Lower lobe of right lung (tissue), 2 donors: ENCODE results near the gene ITGA2. TPM values are rescaled to one million over a fixed set of nuclear protein-coding genes. Genes with fewer than 3 reads are reported as not detected.

Source experiments
- ATAC-seq, 2 donors: fragments of 200-7000 bp; cut with Tn5 transposase; one replicate each; pipeline ENCODE4 v1.9.1; 2020 to 2022; ENCODE audit warnings: mild to moderate bottlenecking in 2 of 2, moderate library complexity in 2 of 2
- DNase-seq: peaks from one replicate; pipeline ENCODE4 v3.0.0-alpha.2; 2020
- H3K27ac ChIP-seq: fragments of 200-600 bp; one replicate; pipeline ENCODE4 v1.8.0; 2022
- H3K27me3 ChIP-seq: fragments of 200-600 bp; one replicate; pipeline ENCODE4 v1.8.0; 2022; ENCODE audit warnings: low read depth
- H3K36me3 ChIP-seq: fragments of 200-600 bp; one replicate; pipeline ENCODE4 v1.8.0; 2022; ENCODE audit warnings: mild to moderate bottlenecking
- H3K4me1 ChIP-seq: fragments of 200-600 bp; one replicate; pipeline ENCODE4 v1.8.0; 2022
- H3K4me3 ChIP-seq: fragments of 200-600 bp; one replicate; pipeline ENCODE4 v1.8.0; 2022; ENCODE audit warnings: mild to moderate bottlenecking
- H3K9me3 ChIP-seq: fragments of 200-600 bp; one replicate; pipeline ENCODE4 v1.8.0; 2022
- intact Hi-C: fragments of 100-400 bp; cut with DNase I; formaldehyde crosslinking; loops from one replicate; pipeline ENCODE4 v1.11.0; 2022
- total RNA-seq: library from RNA; stranded (reverse); fragmentation: NEBNext Ultra II Directional; extraction: Animal tissue kit (Norgen Biotek cat#: 25700); gene quantifications from one replicate; pipeline ENCODE4 v1.2.1, GENCODE V29; 2021
- TF ChIP-seq, protein P1 (sequence below): fragments of 200-600 bp; IDR thresholded peaks from one replicate; pipeline ENCODE4 v1.8.0; 2022; ENCODE audit warnings: antibody characterized with exemption, mild to moderate bottlenecking
- donor health status: DM: no; HTN: yes; CAD: no; lungs with severe emphysema.

ITGA2 gene
- total RNA-seq, 1 donor from 2014 or later = 7.4 TPM

DNA sequence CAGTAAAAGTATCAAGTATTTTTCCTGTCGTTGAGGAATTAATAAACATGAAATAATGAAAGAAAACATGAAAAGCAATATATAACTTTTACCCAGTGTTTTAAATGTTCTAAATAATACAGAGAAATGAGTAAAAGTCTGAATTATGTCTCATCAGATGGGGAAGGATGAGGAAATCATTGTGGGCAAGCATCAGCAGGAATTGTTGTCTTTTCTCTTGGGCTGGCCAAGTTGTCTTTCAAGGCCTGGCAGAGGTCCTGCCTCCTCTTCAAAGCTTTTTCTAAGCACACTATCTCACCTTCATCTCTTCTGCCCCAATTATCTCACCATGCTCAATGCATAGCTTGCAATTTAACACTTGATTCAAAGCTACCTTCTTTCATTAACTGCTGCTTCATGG, 78.5 kb downstream of the ITGA2 start:
- Histone ChIP-seq H3K4me3 (no peak overlapping the region), H3K9me3 (no peaks in the 10 kb centered on the region), H3K27me3 (no peaks in the 10 kb centered on the region), H3K36me3 (peaks cover 4% of the 10 kb centered on the region), H3K4me1 (no peaks in the 10 kb centered on the region), H3K27ac (no peak overlapping the region)
- no peak for DNase-seq
- intact Hi-C loops = no loop called here
- TF ChIP-seq, protein P1, sequence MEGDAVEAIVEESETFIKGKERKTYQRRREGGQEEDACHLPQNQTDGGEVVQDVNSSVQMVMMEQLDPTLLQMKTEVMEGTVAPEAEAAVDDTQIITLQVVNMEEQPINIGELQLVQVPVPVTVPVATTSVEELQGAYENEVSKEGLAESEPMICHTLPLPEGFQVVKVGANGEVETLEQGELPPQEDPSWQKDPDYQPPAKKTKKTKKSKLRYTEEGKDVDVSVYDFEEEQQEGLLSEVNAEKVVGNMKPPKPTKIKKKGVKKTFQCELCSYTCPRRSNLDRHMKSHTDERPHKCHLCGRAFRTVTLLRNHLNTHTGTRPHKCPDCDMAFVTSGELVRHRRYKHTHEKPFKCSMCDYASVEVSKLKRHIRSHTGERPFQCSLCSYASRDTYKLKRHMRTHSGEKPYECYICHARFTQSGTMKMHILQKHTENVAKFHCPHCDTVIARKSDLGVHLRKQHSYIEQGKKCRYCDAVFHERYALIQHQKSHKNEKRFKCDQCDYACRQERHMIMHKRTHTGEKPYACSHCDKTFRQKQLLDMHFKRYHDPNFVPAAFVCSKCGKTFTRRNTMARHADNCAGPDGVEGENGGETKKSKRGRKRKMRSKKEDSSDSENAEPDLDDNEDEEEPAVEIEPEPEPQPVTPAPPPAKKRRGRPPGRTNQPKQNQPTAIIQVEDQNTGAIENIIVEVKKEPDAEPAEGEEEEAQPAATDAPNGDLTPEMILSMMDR = no peak
- no peak for ATAC-seq

- H3K4me1 ChIP-seq = no peaks in the 10 kb centered on the region
- H3K4me3 ChIP-seq = no peak overlapping the region
- intact Hi-C loops = no loop called here
- ATAC-seq (no peak), DNase-seq (no peak)
- no peaks in the 10 kb centered on the region for H3K9me3 ChIP-seq
- no peak overlapping the region for H3K27ac ChIP-seq
- peaks cover 6% of the 10 kb centered on the region for H3K36me3 ChIP-seq
- H3K27me3 ChIP-seq = no peaks in the 10 kb centered on the region
- TF ChIP-seq, protein P1 = no peak
Measured at GRCh38 chr5:53068291-53068836, 79.2 kb downstream of the ITGA2 start.

DNA sequence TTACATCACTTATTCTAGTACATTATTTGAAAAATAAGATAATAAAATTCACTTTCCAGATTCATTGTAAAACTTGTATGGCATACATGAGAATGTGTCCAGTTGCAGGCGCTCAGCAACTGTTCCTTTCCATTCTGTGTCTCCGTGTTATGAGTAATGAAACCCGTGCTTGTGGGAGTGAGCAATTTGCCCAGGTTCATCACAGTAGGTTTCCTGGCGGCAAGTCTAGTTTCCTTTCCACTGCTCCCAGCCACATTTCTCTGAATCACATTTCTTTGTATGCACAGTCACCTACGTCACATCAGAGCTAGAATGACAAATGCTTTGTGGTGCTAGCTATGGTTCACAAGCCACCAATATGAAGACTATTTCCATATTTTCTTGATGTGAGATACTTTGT, 80.5 kb downstream of the ITGA2 start:
- no peaks in the 10 kb centered on the region for H3K27me3 ChIP-seq
- H3K27ac ChIP-seq = no peak overlapping the region
- TF ChIP-seq, protein P1 = no peak
- H3K4me1 ChIP-seq = no peaks in the 10 kb centered on the region
- ATAC-seq = no peak
- H3K4me3 ChIP-seq = no peak overlapping the region
- H3K36me3 ChIP-seq = peaks cover 15% of the 10 kb centered on the region
- H3K9me3 ChIP-seq = no peaks in the 10 kb centered on the region
- no peak for DNase-seq
- intact Hi-C loops = no loop called here

DNA sequence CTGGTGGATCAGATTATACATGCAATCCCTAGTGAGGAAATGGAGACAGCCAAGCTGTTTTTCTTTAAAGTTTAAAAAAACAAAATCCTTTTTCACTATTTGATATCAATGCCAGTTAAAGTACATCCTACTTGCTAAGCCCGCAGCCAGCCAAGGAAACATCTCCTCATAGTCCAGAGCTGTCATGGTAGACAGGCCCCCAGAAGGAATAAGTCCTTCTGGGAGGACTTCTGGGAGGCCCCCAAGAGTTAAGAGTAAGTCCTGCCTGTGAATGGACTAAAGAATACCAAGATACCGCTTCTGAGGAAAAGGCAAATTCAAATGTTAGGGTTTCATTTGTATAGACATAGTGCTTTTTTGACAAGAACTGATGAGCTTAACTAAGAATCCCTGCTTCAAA, 82.1 kb downstream of the ITGA2 start:
- Histone ChIP-seq H3K27ac (no peak overlapping the region), H3K27me3 (no peaks in the 10 kb centered on the region), H3K36me3 (peaks cover 30% of the 10 kb centered on the region), H3K4me3 (no peak overlapping the region), H3K4me1 (no peaks in the 10 kb centered on the region), H3K9me3 (no peaks in the 10 kb centered on the region)
- ATAC-seq = no peak
- TF ChIP-seq, protein P1 = no peak
- intact Hi-C loops = no loop called here
- no peak for DNase-seq

GRCh38 chr5:53071738-53072137, 82.6 kb downstream of the ITGA2 start:
- Histone ChIP-seq H3K27ac (no peak overlapping the region), H3K27me3 (no peaks in the 10 kb centered on the region), H3K36me3 (peaks cover 30% of the 10 kb centered on the region), H3K4me3 (no peak overlapping the region), H3K9me3 (no peaks in the 10 kb centered on the region), H3K4me1 (no peaks in the 10 kb centered on the region)
- TF ChIP-seq, protein P1 = no peak
- ATAC-seq (no peak), DNase-seq (no peak)
- intact Hi-C loops = no loop called here

- Histone ChIP-seq H3K27me3 (no peaks in the 10 kb centered on the region), H3K9me3 (no peaks in the 10 kb centered on the region), H3K4me1 (no peaks in the 10 kb centered on the region), H3K27ac (no peak overlapping the region), H3K36me3 (peaks cover 43% of the 10 kb centered on the region), H3K4me3 (no peak overlapping the region)
- intact Hi-C loops = no loop called here
- DNase-seq (no peak), ATAC-seq (no peak)
- TF ChIP-seq, protein P1 = no peak
Measured at GRCh38 chr5:53073348-53073747, 84.2 kb downstream of the ITGA2 start.
